Suprapubic skin (tissue), 4 donors: Measurements from ENCODE around the gene COL23A1. TPM values are rescaled to one million over a fixed set of nuclear protein-coding genes. Genes with fewer than 3 reads are reported as not detected.
A peak's percentile ranks its signal among the peaks of the same experiment; 100 is the strongest.
"Not testable (repeated sequence)": the region's sequence is repeated elsewhere in the genome, so short reads cannot be mapped to it uniquely, and the experiment has no call there.

Experiments
- DNase-seq, 2 donors: peaks; one replicate each; pipeline ENCODE4 v3.0.0-alpha.2; 2019; ENCODE audit warnings: low spot score in 2 of 2
- H3K27ac ChIP-seq: fragments of 200-600 bp; sonication (generic); one replicate; pipeline ENCODE4 v1.5.1; 2019
- H3K27me3 ChIP-seq: fragments of 200-600 bp; sonication (generic); one replicate; pipeline ENCODE4 v1.5.1; 2019
- H3K36me3 ChIP-seq: fragments of 200-600 bp; sonication (generic); one replicate; pipeline ENCODE4 v1.5.1; 2019
- H3K4me1 ChIP-seq: fragments of 200-600 bp; sonication (generic); one replicate; pipeline ENCODE4 v1.5.1; 2019
- H3K4me3 ChIP-seq: fragments of 200-600 bp; sonication (generic); one replicate; pipeline ENCODE4 v1.5.1; 2019; ENCODE audit warnings: mild to moderate bottlenecking
- H3K9me3 ChIP-seq: fragments of 200-600 bp; sonication (generic); one replicate; pipeline ENCODE4 v1.5.1; 2019
- EP300 ChIP-seq: sonication (generic); formaldehyde crosslinking; IDR thresholded peaks from one replicate; pipeline ENCODE4 v1.6.1; 2017; ENCODE audit warnings: antibody characterized with exemption
- POLR2A ChIP-seq, 2 donors: fragments of 450-650 bp; IDR thresholded peaks; one replicate each; pipeline ENCODE4 v1.6.1; 2017; ENCODE audit warnings: antibody characterized with exemption in 2 of 2, mild to moderate bottlenecking in 2 of 2, moderate library complexity in 2 of 2
- POLR2AphosphoS5 ChIP-seq, 3 donors: sonication (generic); formaldehyde crosslinking; IDR thresholded peaks; one replicate each; pipeline ENCODE4 v1.6.1; 2017; ENCODE audit warnings: antibody characterized with exemption in 3 of 3
- WGBS: methylation state at CpG from one replicate; pipeline ENCODE4 v1.1.5; 2018; 5-methylcytosine and 5-hydroxymethylcytosine counted together
- total RNA-seq, 4 donors: library from RNA; depleted of rRNA; stranded (reverse); fragments of >200 nt; gene quantifications; one replicate each; pipeline ENCODE4 v1.1.0, GENCODE V29; 2016
- TF ChIP-seq, protein P1 (sequence below), 2 donors: fragments of 200-600 bp in 1 of 2; fragments of 450-650 bp in 1 of 2; sonication (generic) in 1 of 2; IDR thresholded peaks; one replicate each; pipeline ENCODE4 v1.5.1; 2016 to 2019; ENCODE audit warnings: antibody characterized with exemption in 2 of 2, mild to moderate bottlenecking in 1 of 2, moderate library complexity in 1 of 2

The COL23A1 gene
- total RNA-seq, 4 donors from 2014 or later = 1.6 to 4.4 (median 3.4) TPM

DNA sequence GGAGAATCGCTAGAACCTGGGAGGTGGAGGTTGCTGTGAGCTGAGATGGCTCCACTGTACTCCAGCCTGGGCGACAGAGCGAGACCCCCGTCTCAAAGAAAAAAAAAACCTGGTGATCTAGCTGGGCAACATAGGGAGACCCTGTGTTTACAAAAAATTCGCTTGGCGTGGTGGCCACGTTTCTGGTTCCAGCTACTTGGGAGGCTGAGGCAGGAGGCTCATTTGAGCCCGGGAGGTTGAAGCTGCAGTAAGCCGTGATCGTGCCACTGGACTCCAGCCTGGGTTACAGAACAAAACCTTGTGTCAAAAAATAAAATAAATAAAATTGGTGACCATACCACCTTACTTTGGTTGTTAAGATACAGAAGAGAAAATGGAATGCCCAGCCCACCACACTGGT is 387.7 kb downstream of the COL23A1 start:
- no peak overlapping the region for H3K27ac ChIP-seq
- no peak overlapping the region for H3K4me3 ChIP-seq
- DNase-seq = peak; percentile 55 to 61
- H3K9me3 ChIP-seq = no peaks in the 10 kb centered on the region
- TF ChIP-seq POLR2A (IDR thresholded peaks at IDR 0.05) (no peak), POLR2AphosphoS5 (IDR thresholded peaks at IDR 0.05) (no peak), EP300 (no peak)
- TF ChIP-seq, protein P1, sequence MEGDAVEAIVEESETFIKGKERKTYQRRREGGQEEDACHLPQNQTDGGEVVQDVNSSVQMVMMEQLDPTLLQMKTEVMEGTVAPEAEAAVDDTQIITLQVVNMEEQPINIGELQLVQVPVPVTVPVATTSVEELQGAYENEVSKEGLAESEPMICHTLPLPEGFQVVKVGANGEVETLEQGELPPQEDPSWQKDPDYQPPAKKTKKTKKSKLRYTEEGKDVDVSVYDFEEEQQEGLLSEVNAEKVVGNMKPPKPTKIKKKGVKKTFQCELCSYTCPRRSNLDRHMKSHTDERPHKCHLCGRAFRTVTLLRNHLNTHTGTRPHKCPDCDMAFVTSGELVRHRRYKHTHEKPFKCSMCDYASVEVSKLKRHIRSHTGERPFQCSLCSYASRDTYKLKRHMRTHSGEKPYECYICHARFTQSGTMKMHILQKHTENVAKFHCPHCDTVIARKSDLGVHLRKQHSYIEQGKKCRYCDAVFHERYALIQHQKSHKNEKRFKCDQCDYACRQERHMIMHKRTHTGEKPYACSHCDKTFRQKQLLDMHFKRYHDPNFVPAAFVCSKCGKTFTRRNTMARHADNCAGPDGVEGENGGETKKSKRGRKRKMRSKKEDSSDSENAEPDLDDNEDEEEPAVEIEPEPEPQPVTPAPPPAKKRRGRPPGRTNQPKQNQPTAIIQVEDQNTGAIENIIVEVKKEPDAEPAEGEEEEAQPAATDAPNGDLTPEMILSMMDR (IDR thresholded peaks at IDR 0.05) = no peak
- H3K27me3 ChIP-seq = no peaks in the 10 kb centered on the region
- WGBS = 95% methylated on average over 10 of the region's 10 CpGs
- peaks cover 50% of the 10 kb centered on the region for H3K4me1 ChIP-seq
- H3K36me3 ChIP-seq = peaks cover 10% of the 10 kb centered on the region

GRCh38 chr5:178201927-178202235 is 388.3 kb downstream of the COL23A1 start:
- Histone ChIP-seq H3K4me1 (peaks cover 44% of the 10 kb centered on the region), H3K27me3 (no peaks in the 10 kb centered on the region), H3K27ac (no peak overlapping the region), H3K9me3 (no peaks in the 10 kb centered on the region), H3K4me3 (no peak overlapping the region), H3K36me3 (peaks cover 6% of the 10 kb centered on the region)
- TF ChIP-seq POLR2A (IDR thresholded peaks at IDR 0.05) = no peak
- TF ChIP-seq EP300 = no peak
- TF ChIP-seq, protein P1 (IDR thresholded peaks at IDR 0.05) = no peak
- TF ChIP-seq POLR2AphosphoS5 (IDR thresholded peaks at IDR 0.05) = no peak
- peak; percentile 37 to 46 for DNase-seq
- 22% methylated on average over 2 of the region's 2 CpGs for WGBS

GRCh38 chr5:178201221-178201926 is 388.8 kb downstream of the COL23A1 start:
- Histone ChIP-seq H3K4me1 (peaks cover 38% of the 10 kb centered on the region), H3K27me3 (no peaks in the 10 kb centered on the region), H3K4me3 (no peak overlapping the region), H3K27ac (no peak overlapping the region), H3K36me3 (peaks cover 1% of the 10 kb centered on the region), H3K9me3 (no peaks in the 10 kb centered on the region)
- no peak for TF ChIP-seq EP300
- TF ChIP-seq POLR2A (IDR thresholded peaks at IDR 0.05) = no peak
- TF ChIP-seq, protein P1 (IDR thresholded peaks at IDR 0.05) = no peak
- TF ChIP-seq POLR2AphosphoS5 (IDR thresholded peaks at IDR 0.05) = no peak
- 72% methylated on average over 14 of the region's 14 CpGs for WGBS
- DNase-seq = peak; percentile 42 to 44

- Histone ChIP-seq H3K27ac (no peak overlapping the region), H3K27me3 (no peaks in the 10 kb centered on the region), H3K9me3 (no peaks in the 10 kb centered on the region), H3K4me1 (peaks cover 27% of the 10 kb centered on the region), H3K36me3 (no peaks in the 10 kb centered on the region), H3K4me3 (no peak overlapping the region)
- 54% methylated on average over 12 of the region's 12 CpGs for WGBS
- TF ChIP-seq EP300 (no peak), POLR2AphosphoS5 (IDR thresholded peaks at IDR 0.05) (no peak), POLR2A (IDR thresholded peaks at IDR 0.05) (no peak)
- TF ChIP-seq, protein P1 (IDR thresholded peaks at IDR 0.05) = no peak
- peak; percentile 36 to 49 for DNase-seq
These were observed 390.4 kb downstream of the COL23A1 start for GRCh38 chr5:178199581-178200434.

DNA sequence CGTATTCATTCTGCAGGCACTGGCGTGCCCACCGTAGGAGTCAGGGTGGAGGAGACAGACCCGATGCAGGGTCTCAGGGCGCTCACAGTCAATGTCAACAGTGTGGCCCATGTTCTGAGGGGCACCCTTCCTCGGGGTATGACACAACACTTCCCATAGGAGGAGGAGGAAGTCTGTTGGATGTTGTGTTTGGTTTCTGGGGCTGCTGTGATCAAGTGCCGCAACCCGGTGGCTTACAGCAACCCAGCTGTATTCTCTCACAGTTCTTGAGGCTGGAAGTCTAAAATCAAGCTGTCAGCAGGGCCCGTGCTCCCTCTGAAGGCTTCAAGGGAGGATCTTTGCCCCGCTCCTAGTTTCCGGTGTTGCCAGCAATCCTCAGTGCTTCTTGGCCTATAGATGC is 391.5 kb downstream of the COL23A1 start:
- H3K27ac ChIP-seq = no peak overlapping the region
- peaks cover 30% of the 10 kb centered on the region for H3K4me1 ChIP-seq
- H3K36me3 ChIP-seq = no peaks in the 10 kb centered on the region
- 81% methylated on average over 11 of the region's 11 CpGs for WGBS
- no peaks in the 10 kb centered on the region for H3K27me3 ChIP-seq
- DNase-seq = peak; percentile 47 to 74
- H3K4me3 ChIP-seq = no peak overlapping the region
- TF ChIP-seq POLR2A (IDR thresholded peaks at IDR 0.05) (no peak), EP300 (no peak), POLR2AphosphoS5 (IDR thresholded peaks at IDR 0.05) (no peak)
- TF ChIP-seq, protein P1 (IDR thresholded peaks at IDR 0.05) = no peak
- H3K9me3 ChIP-seq = no peaks in the 10 kb centered on the region

GRCh38 chr5:178198151-178198550 is 392.0 kb downstream of the COL23A1 start:
- 89% methylated on average over 10 of the region's 11 CpGs for WGBS
- DNase-seq = peak; percentile 38 to 44

More at GRCh38 chr5:178198151-178198550, 392.0 kb downstream of the COL23A1 start:
- H3K27me3 ChIP-seq, H3K4me3 ChIP-seq, H3K27ac ChIP-seq, H3K36me3 ChIP-seq, H3K9me3 ChIP-seq: not testable (repeated sequence)
- peaks cover 28% of the 10 kb centered on the region for H3K4me1 ChIP-seq
